SK-N-SH (cell line): ENCODE measurements around the gene BZW2.

ENCODE experiments used
- SMC3 ChIP-seq: IDR thresholded peaks from 2 replicates; pipeline ENCODE4 v1.6.1; 2012; ENCODE audit warnings: low read depth, low read length, improper control_type of control experiment
- TF ChIP-seq, protein P1 (sequence below): fragments of 200-600 bp; sonication (generic); IDR thresholded peaks from 2 replicates; pipeline ENCODE4 v1.6.1; 2017; ENCODE audit warnings: antibody characterized with exemption, mild to moderate bottlenecking, moderate library complexity

DNA sequence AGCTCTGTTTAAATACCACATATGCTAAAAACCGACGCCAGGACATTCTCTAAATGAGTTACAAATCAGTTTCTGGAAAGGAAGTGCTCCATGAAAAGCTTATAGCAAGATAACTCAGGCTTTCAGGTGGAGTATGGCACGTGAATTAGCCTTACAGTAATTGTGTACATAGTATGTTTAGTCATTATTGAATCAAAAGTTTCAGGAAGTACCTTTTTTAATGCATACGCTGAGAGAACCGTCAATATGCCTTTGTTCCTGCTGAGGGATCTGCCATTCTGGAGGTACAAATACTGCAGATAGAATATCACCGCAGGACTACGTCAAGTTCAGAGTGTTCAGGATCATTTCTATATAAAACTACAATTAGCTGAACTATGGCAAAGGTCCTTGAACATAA is 46.1 kb upstream of the BZW2 start:
- TF ChIP-seq, protein P1, sequence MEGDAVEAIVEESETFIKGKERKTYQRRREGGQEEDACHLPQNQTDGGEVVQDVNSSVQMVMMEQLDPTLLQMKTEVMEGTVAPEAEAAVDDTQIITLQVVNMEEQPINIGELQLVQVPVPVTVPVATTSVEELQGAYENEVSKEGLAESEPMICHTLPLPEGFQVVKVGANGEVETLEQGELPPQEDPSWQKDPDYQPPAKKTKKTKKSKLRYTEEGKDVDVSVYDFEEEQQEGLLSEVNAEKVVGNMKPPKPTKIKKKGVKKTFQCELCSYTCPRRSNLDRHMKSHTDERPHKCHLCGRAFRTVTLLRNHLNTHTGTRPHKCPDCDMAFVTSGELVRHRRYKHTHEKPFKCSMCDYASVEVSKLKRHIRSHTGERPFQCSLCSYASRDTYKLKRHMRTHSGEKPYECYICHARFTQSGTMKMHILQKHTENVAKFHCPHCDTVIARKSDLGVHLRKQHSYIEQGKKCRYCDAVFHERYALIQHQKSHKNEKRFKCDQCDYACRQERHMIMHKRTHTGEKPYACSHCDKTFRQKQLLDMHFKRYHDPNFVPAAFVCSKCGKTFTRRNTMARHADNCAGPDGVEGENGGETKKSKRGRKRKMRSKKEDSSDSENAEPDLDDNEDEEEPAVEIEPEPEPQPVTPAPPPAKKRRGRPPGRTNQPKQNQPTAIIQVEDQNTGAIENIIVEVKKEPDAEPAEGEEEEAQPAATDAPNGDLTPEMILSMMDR = no peak
- no peak for TF ChIP-seq SMC3
